Brain microvascular endothelial cell (primary cell): Measurements from ENCODE around the gene VPS52.
"Not testable (repeated sequence)": the region's sequence is repeated elsewhere in the genome, so short reads cannot be mapped to it uniquely, and the experiment has no call there.

Source experiments
- DNase-seq: peaks from one replicate; pipeline ENCODE4 v3.0.0-alpha.2; 2020
- H3K27ac ChIP-seq: fragments of 250-450 bp; sonication (Bioruptor Pico); 2 replicates; pipeline ENCODE4 v1.5.1; 2020; ENCODE audit warnings: mild to moderate bottlenecking, moderate library complexity
- H3K27me3 ChIP-seq: fragments of 250-450 bp; sonication (Bioruptor Pico); replicated peaks from 2 replicates; pipeline ENCODE4 v1.5.1; 2020; ENCODE audit warnings: mild to moderate bottlenecking
- H3K36me3 ChIP-seq: fragments of 250-450 bp; sonication (Bioruptor Pico); replicated peaks from 2 replicates; pipeline ENCODE4 v1.5.1; 2020; ENCODE audit warnings: mild to moderate bottlenecking
- H3K4me3 ChIP-seq: 2 replicates; pipeline ENCODE4 v1.5.1; 2011; ENCODE audit warnings: low read depth, mild to moderate bottlenecking, control low read depth, low read length, moderate library complexity
- CTCF ChIP-seq: IDR thresholded peaks from 2 replicates; pipeline ENCODE4 v1.5.1; 2011; ENCODE audit warnings: low read depth, mild to moderate bottlenecking, moderate library complexity, low read length, control low read depth, inconsistent platforms; ENCODE audit errors: missing control alignments
- in situ Hi-C: cut with HindIII; loops from 2 replicates; pipeline ENCODE4 v1.10.0; 2017; ENCODE audit warnings: low sequenced_read_pairs, low pct_ligation_motif_present

The VPS52 gene

GRCh38 chr6:33241968-33242367 lies 29.7 kb downstream of the VPS52 start:
- Histone ChIP-seq H3K27ac (no peak overlapping the region), H3K36me3 (no peaks in the 10 kb centered on the region), H3K27me3 (peaks cover 2% of the 10 kb centered on the region), H3K4me3 (no peak overlapping the region)
- in situ Hi-C loops = no loop called here
- no peak for DNase-seq
- no peak for TF ChIP-seq CTCF

GRCh38 chr6:33237741-33238140 lies 33.9 kb downstream of the VPS52 start:
- no peak for DNase-seq
- in situ Hi-C loops = no loop called here
- Histone ChIP-seq H3K27ac (no peak overlapping the region), H3K36me3 (no peaks in the 10 kb centered on the region), H3K4me3 (no peak overlapping the region), H3K27me3 (peaks cover 5% of the 10 kb centered on the region)
- TF ChIP-seq CTCF = no peak

- no peak overlapping the region for H3K27ac ChIP-seq
- TF ChIP-seq CTCF = no peak
- no peaks in the 10 kb centered on the region for H3K36me3 ChIP-seq
- in situ Hi-C loops = no loop called here
- H3K27me3 ChIP-seq = peaks cover 3% of the 10 kb centered on the region
- no peak for DNase-seq
- no peak overlapping the region for H3K4me3 ChIP-seq
Measured at GRCh38 chr6:33236852-33237251, 34.8 kb downstream of the VPS52 start.

- H3K27ac ChIP-seq = no peak overlapping the region
- no peak overlapping the region for H3K4me3 ChIP-seq
- in situ Hi-C loops = no loop called here
- no peak for TF ChIP-seq CTCF
- no peaks in the 10 kb centered on the region for H3K36me3 ChIP-seq
- no peak for DNase-seq
- peaks cover 6% of the 10 kb centered on the region for H3K27me3 ChIP-seq
Measured at GRCh38 chr6:33236328-33236727, 35.3 kb downstream of the VPS52 start.

- Histone ChIP-seq H3K36me3 (no peaks in the 10 kb centered on the region), H3K27ac (no peak overlapping the region), H3K4me3 (no peak overlapping the region), H3K27me3 (peaks cover 6% of the 10 kb centered on the region)
- no peak for DNase-seq
- no peak for TF ChIP-seq CTCF
- in situ Hi-C loops = no loop called here
Measured at GRCh38 chr6:33235221-33235634, 36.4 kb downstream of the VPS52 start.

- in situ Hi-C loops, H3K36me3 ChIP-seq, H3K27ac ChIP-seq, DNase-seq, H3K27me3 ChIP-seq, H3K4me3 ChIP-seq: not testable (repeated sequence)
Measured at GRCh38 chr6:33226503-33227120, 45.1 kb downstream of the VPS52 start.
